Measurements from ENCODE around the gene RPL39. TPM values are rescaled to one million over a fixed set of nuclear protein-coding genes. Genes with fewer than 3 reads are reported as not detected.

The RPL39 gene
- polyA plus RNA-seq, 1 donor from 2014 or later, result 3,126 TPM

- Histone ChIP-seq H3K4me3 (ENCODE audit: low read length) (peak overlapping the region; percentile 65), H3K27me3 (ENCODE audit: insufficient read depth, low read depth, low read length) (peaks cover 34% of the 10 kb centered on the region), H3F3A (ENCODE audit: insufficient read depth, low read length, poor library complexity, severe bottlenecking) (no peaks in the 10 kb centered on the region), H3K79me2 (replicated peaks; ENCODE audit: insufficient read depth, low read length) (no peaks in the 10 kb centered on the region), H3K9me2 (ENCODE audit: insufficient read depth, low read length) (no peaks in the 10 kb centered on the region), H3K9me3 (ENCODE audit: low read length) (no peaks in the 10 kb centered on the region), H3K4me2 (ENCODE audit: low read length) (no peak overlapping the region), H3K27ac (ENCODE audit: low read length) (no peak overlapping the region), H2AFZ (ENCODE audit: low read depth, low read length) (no peak overlapping the region), H4K20me1 (ENCODE audit: insufficient read depth) (no peaks in the 10 kb centered on the region), H3K9ac (ENCODE audit: low read length) (peak overlapping the region; percentile 9), H3K36me3 (ENCODE audit: insufficient read depth, low read length) (no peaks in the 10 kb centered on the region)
- no peak for TF ChIP-seq POLR2AphosphoS5 (IDR thresholded peaks at IDR 0.05)
- TF ChIP-seq MXI1 (conservative IDR thresholded peaks at IDR 0.05; ENCODE audit: poor library complexity, severe bottlenecking), result no peak
- TF ChIP-seq TAF1 (IDR thresholded peaks at IDR 0.05; ENCODE audit: low read depth), result no peak
- no peak for TF ChIP-seq CTCF (IDR thresholded peaks at IDR 0.05; ENCODE audit: poor library complexity, severe bottlenecking)
- TF ChIP-seq, protein P1, sequence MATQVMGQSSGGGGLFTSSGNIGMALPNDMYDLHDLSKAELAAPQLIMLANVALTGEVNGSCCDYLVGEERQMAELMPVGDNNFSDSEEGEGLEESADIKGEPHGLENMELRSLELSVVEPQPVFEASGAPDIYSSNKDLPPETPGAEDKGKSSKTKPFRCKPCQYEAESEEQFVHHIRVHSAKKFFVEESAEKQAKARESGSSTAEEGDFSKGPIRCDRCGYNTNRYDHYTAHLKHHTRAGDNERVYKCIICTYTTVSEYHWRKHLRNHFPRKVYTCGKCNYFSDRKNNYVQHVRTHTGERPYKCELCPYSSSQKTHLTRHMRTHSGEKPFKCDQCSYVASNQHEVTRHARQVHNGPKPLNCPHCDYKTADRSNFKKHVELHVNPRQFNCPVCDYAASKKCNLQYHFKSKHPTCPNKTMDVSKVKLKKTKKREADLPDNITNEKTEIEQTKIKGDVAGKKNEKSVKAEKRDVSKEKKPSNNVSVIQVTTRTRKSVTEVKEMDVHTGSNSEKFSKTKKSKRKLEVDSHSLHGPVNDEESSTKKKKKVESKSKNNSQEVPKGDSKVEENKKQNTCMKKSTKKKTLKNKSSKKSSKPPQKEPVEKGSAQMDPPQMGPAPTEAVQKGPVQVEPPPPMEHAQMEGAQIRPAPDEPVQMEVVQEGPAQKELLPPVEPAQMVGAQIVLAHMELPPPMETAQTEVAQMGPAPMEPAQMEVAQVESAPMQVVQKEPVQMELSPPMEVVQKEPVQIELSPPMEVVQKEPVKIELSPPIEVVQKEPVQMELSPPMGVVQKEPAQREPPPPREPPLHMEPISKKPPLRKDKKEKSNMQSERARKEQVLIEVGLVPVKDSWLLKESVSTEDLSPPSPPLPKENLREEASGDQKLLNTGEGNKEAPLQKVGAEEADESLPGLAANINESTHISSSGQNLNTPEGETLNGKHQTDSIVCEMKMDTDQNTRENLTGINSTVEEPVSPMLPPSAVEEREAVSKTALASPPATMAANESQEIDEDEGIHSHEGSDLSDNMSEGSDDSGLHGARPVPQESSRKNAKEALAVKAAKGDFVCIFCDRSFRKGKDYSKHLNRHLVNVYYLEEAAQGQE (IDR thresholded peaks at IDR 0.05; ENCODE audit: borderline replicate concordance), result no peak
- no peak for TF ChIP-seq RAD21 (conservative IDR thresholded peaks at IDR 0.05)
- TF ChIP-seq SMC3 (conservative IDR thresholded peaks at IDR 0.05; ENCODE audit: poor library complexity), result no peak
- TF ChIP-seq EZH2 (IDR thresholded peaks at IDR 0.05; ENCODE audit: borderline replicate concordance, insufficient read depth, low read length, poor library complexity, severe bottlenecking), result no peak
- no peak for TF ChIP-seq EP300 (conservative IDR thresholded peaks at IDR 0.05; ENCODE audit: poor library complexity, severe bottlenecking)
Observed at GRCh38 chrX:119757646-119757978, 33.8 kb downstream of the RPL39 start.

DNA sequence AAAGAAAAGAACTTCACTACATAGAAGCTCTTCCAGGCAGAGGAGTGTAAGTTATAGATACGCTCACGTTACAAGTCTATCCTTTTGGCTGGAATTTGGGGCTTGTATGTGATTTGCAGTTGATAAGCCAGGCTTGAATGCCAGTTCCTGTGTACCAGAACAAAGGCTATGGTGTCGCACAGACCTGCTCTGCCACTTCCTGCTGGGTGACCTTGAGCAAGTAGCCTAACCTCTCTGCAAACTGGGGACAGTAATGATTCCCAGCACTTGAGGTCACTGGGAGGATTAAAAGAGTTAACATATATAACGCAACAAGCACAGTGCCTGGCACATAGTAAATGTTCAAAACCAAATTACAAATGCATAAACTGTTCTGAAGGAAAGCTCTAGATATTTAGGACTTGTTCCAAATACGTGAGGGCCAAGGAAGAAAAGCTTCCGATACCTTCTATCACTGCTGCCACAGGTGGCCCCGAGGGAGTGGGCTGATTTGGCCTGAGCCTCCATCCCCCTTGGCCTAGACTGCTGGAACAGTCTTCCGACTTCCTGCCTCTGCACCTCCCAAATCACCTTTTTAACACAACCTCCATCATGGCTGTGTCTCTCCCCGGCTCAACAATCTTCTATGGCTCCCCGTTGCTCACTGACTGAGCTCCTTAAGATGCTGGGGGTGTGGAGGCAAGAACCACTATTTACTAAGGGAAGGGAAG lies 34.3 kb downstream of the RPL39 start:
- TF ChIP-seq EP300 (conservative IDR thresholded peaks at IDR 0.05; ENCODE audit: poor library complexity, severe bottlenecking) (no peak), MXI1 (conservative IDR thresholded peaks at IDR 0.05; ENCODE audit: poor library complexity, severe bottlenecking) (no peak), RAD21 (conservative IDR thresholded peaks at IDR 0.05) (no peak), POLR2AphosphoS5 (IDR thresholded peaks at IDR 0.05) (no peak), TAF1 (IDR thresholded peaks at IDR 0.05; ENCODE audit: low read depth) (no peak), CTCF (IDR thresholded peaks at IDR 0.05; ENCODE audit: poor library complexity, severe bottlenecking) (no peak), SMC3 (conservative IDR thresholded peaks at IDR 0.05; ENCODE audit: poor library complexity) (no peak), EZH2 (IDR thresholded peaks at IDR 0.05; ENCODE audit: borderline replicate concordance, insufficient read depth, low read length, poor library complexity, severe bottlenecking) (no peak)
- TF ChIP-seq, protein P1 (IDR thresholded peaks at IDR 0.05; ENCODE audit: borderline replicate concordance), result no peak
- Histone ChIP-seq H3K4me2 (ENCODE audit: low read length) (no peak overlapping the region), H3F3A (ENCODE audit: insufficient read depth, low read length, poor library complexity, severe bottlenecking) (no peaks in the 10 kb centered on the region), H4K20me1 (ENCODE audit: insufficient read depth) (no peaks in the 10 kb centered on the region), H3K9ac (ENCODE audit: low read length) (no peak overlapping the region), H2AFZ (ENCODE audit: low read depth, low read length) (no peak overlapping the region), H3K79me2 (replicated peaks; ENCODE audit: insufficient read depth, low read length) (no peaks in the 10 kb centered on the region), H3K9me2 (ENCODE audit: insufficient read depth, low read length) (no peaks in the 10 kb centered on the region), H3K36me3 (ENCODE audit: insufficient read depth, low read length) (no peaks in the 10 kb centered on the region), H3K27ac (ENCODE audit: low read length) (no peak overlapping the region), H3K4me3 (ENCODE audit: low read length) (no peak overlapping the region), H3K27me3 (ENCODE audit: insufficient read depth, low read depth, low read length) (peaks cover 34% of the 10 kb centered on the region), H3K9me3 (ENCODE audit: low read length) (no peaks in the 10 kb centered on the region)

Measured in neural cell (in vitro differentiated cells).